NCI-H226 (cell line): ENCODE measurements around the gene MLXIPL.
"Not testable (repeated sequence)": the region's sequence is repeated elsewhere in the genome, so short reads cannot be mapped to it uniquely, and the experiment has no call there.

Source experiments
- DNase-seq: peaks from one replicate; pipeline ENCODE4 v3.0.0-alpha.2; 2015

Gene MLXIPL

GRCh38 chr7:73611017-73611555 is 13.2 kb downstream of the MLXIPL start:
- no peak for DNase-seq

GRCh38 chr7:73610105-73610504 is 14.2 kb downstream of the MLXIPL start:
- DNase-seq, result no peak

- DNase-seq, result not testable (repeated sequence)
These were observed 16.7 kb downstream of the MLXIPL start for GRCh38 chr7:73607692-73607983.

- DNase-seq, result peak; percentile 40
These were observed 17.3 kb downstream of the MLXIPL start for GRCh38 chr7:73606801-73607691.

GRCh38 chr7:73605601-73606220 is 18.6 kb downstream of the MLXIPL start:
- no peak for DNase-seq

- no peak for DNase-seq
These were observed 21.3 kb downstream of the MLXIPL start for GRCh38 chr7:73602721-73603651.

GRCh38 chr7:73599916-73600315 is 24.4 kb downstream of the MLXIPL start:
- DNase-seq, result no peak

- DNase-seq, result no peak
These were observed 25.0 kb downstream of the MLXIPL start for GRCh38 chr7:73599151-73599882.

- no peak for DNase-seq
These were observed 26.1 kb downstream of the MLXIPL start for GRCh38 chr7:73597978-73598782.

GRCh38 chr7:73596191-73597065 is 27.9 kb downstream of the MLXIPL start:
- DNase-seq, result no peak

GRCh38 chr7:73595358-73595757 is 29.0 kb downstream of the MLXIPL start:
- no peak for DNase-seq

- DNase-seq, result no peak
These were observed 30.9 kb downstream of the MLXIPL start for GRCh38 chr7:73593207-73594045.

- DNase-seq, result no peak
These were observed 37.4 kb downstream of the MLXIPL start for GRCh38 chr7:73586911-73587310.

- DNase-seq, result no peak
These were observed 39.1 kb downstream of the MLXIPL start for GRCh38 chr7:73585196-73585595.

GRCh38 chr7:73582664-73583202 is 41.6 kb downstream of the MLXIPL start:
- DNase-seq, result no peak

GRCh38 chr7:73581006-73581405 is 43.3 kb downstream of the MLXIPL start:
- DNase-seq, result not testable (repeated sequence)

GRCh38 chr7:73578342-73579128 is 45.8 kb downstream of the MLXIPL start, which contains the start of gene TBL2:
TBL2 (minus strand) TSS chr7:73578579; CDS start chr7:73578549, 30 bp downstream.
- peak; percentile 95 for DNase-seq
